ENCODE measurements around the gene CNDP2. TPM values are rescaled to one million over a fixed set of nuclear protein-coding genes. Genes with fewer than 3 reads are reported as not detected.
"Not testable (repeated sequence)": the region's sequence is repeated elsewhere in the genome, so short reads cannot be mapped to it uniquely, and the experiment has no call there.

CNDP2 gene
- total and polyA plus RNA-seq, 4 donors: 26.7 to 99.2 (median 74.2) TPM

GRCh38 chr18:74500372-74500771 lies 4.2 kb downstream of the CNDP2 start:
- H3K27ac ChIP-seq (ENCODE audit: low read depth in 1 of 2, low read length in 2 of 2): no peak overlapping the region
- H3K4me1 ChIP-seq (ENCODE audit: control insufficient read depth in 1 of 2, insufficient read depth in 2 of 2, low read length in 2 of 2): no peaks in the 10 kb centered on the region
- no peaks in the 10 kb centered on the region for H3K27me3 ChIP-seq (ENCODE audit: control insufficient read depth in 1 of 2, insufficient read depth in 2 of 2, low read length in 1 of 2)
- WGBS, 2 donors: 87 to 90% methylated on average over 5 to 6 of the region's 6 CpGs
- DNase-seq (no peak), ATAC-seq (ENCODE audit: low FRiP score) (no peak)
- intact Hi-C loops (cut with DNase I): no loop called here
- H3K36me3 ChIP-seq (ENCODE audit: control insufficient read depth in 1 of 2, insufficient read depth in 2 of 2, low read length in 1 of 2): peaks cover 0 to 2% of the 10 kb centered on the region in 2 donors
- no peak overlapping the region for H3K4me3 ChIP-seq (ENCODE audit: low read length in 2 of 2)
- no peaks in the 10 kb centered on the region for H3K9me3 ChIP-seq (ENCODE audit: control insufficient read depth, low read length)

- 87 to 90% methylated on average over 8 of the region's 8 CpGs for WGBS, 2 donors
- ATAC-seq (ENCODE audit: low FRiP score); H3K36me3 ChIP-seq (ENCODE audit: control insufficient read depth in 1 of 2, insufficient read depth in 2 of 2, low read length in 1 of 2); H3K9me3 ChIP-seq (ENCODE audit: control insufficient read depth, low read length); DNase-seq; H3K27ac ChIP-seq (ENCODE audit: low read depth in 1 of 2, low read length in 2 of 2); H3K4me1 ChIP-seq (ENCODE audit: control insufficient read depth in 1 of 2, insufficient read depth in 2 of 2, low read length in 2 of 2); H3K27me3 ChIP-seq (ENCODE audit: control insufficient read depth in 1 of 2, insufficient read depth in 2 of 2, low read length in 1 of 2); intact Hi-C loops (cut with DNase I); H3K4me3 ChIP-seq (ENCODE audit: low read length in 2 of 2): not testable (repeated sequence)
Observed at GRCh38 chr18:74500774-74501173, 4.6 kb downstream of the CNDP2 start.

- Histone ChIP-seq H3K9me3 (ENCODE audit: control insufficient read depth, low read length) (no peaks in the 10 kb centered on the region), H3K27me3 (ENCODE audit: control insufficient read depth in 1 of 2, insufficient read depth in 2 of 2, low read length in 1 of 2) (no peaks in the 10 kb centered on the region), H3K4me1 (ENCODE audit: control insufficient read depth in 1 of 2, insufficient read depth in 2 of 2, low read length in 2 of 2) (no peaks in the 10 kb centered on the region), H3K27ac (ENCODE audit: low read depth in 1 of 2, low read length in 2 of 2) (no peak overlapping the region), H3K4me3 (ENCODE audit: low read length in 2 of 2) (no peak overlapping the region), H3K36me3 (ENCODE audit: control insufficient read depth in 1 of 2, insufficient read depth in 2 of 2, low read length in 1 of 2) (peaks cover 0 to 2% of the 10 kb centered on the region in 2 donors)
- intact Hi-C loops (cut with DNase I): no loop called here
- DNase-seq (no peak), ATAC-seq (ENCODE audit: low FRiP score) (no peak)
- 80 to 85% methylated on average over 4 of the region's 4 CpGs for WGBS, 2 donors
Observed at GRCh38 chr18:74501386-74501785, 5.2 kb downstream of the CNDP2 start.

GRCh38 chr18:74503137-74503536 lies 7.0 kb downstream of the CNDP2 start:
- Histone ChIP-seq H3K4me1 (ENCODE audit: control insufficient read depth in 1 of 2, insufficient read depth in 2 of 2, low read length in 2 of 2) (no peaks in the 10 kb centered on the region), H3K36me3 (ENCODE audit: control insufficient read depth in 1 of 2, insufficient read depth in 2 of 2, low read length in 1 of 2) (peaks cover 0 to 2% of the 10 kb centered on the region in 2 donors), H3K27me3 (ENCODE audit: control insufficient read depth in 1 of 2, insufficient read depth in 2 of 2, low read length in 1 of 2) (no peaks in the 10 kb centered on the region), H3K27ac (ENCODE audit: low read depth in 1 of 2, low read length in 2 of 2) (no peak overlapping the region), H3K4me3 (ENCODE audit: low read length in 2 of 2) (no peak overlapping the region), H3K9me3 (ENCODE audit: control insufficient read depth, low read length) (no peaks in the 10 kb centered on the region)
- WGBS, 2 donors: 95 to 97% methylated on average over 4 of the region's 4 CpGs
- DNase-seq: no peak
- intact Hi-C loops (cut with DNase I): no loop called here
- no peak for ATAC-seq (ENCODE audit: low FRiP score)

GRCh38 chr18:74505776-74506175 lies 9.6 kb downstream of the CNDP2 start:
- peaks cover 0 to 2% of the 10 kb centered on the region in 2 donors for H3K36me3 ChIP-seq (ENCODE audit: control insufficient read depth in 1 of 2, insufficient read depth in 2 of 2, low read length in 1 of 2)
- intact Hi-C loops (cut with DNase I): no loop called here
- WGBS, 2 donors: 95 to 96% methylated on average over 16 of the region's 16 CpGs
- DNase-seq: no peak
- H3K9me3 ChIP-seq (ENCODE audit: control insufficient read depth, low read length): no peaks in the 10 kb centered on the region
- H3K4me1 ChIP-seq (ENCODE audit: control insufficient read depth in 1 of 2, insufficient read depth in 2 of 2, low read length in 2 of 2): no peaks in the 10 kb centered on the region
- ATAC-seq (ENCODE audit: low FRiP score): no peak
- H3K27me3 ChIP-seq (ENCODE audit: control insufficient read depth in 1 of 2, insufficient read depth in 2 of 2, low read length in 1 of 2): no peaks in the 10 kb centered on the region
- H3K27ac ChIP-seq (ENCODE audit: low read depth in 1 of 2, low read length in 2 of 2): no peak overlapping the region
- no peak overlapping the region for H3K4me3 ChIP-seq (ENCODE audit: low read length in 2 of 2)

- DNase-seq (no peak), ATAC-seq (ENCODE audit: low FRiP score) (no peak)
- Histone ChIP-seq H3K4me3 (ENCODE audit: low read length in 2 of 2) (no peak overlapping the region), H3K4me1 (ENCODE audit: control insufficient read depth in 1 of 2, insufficient read depth in 2 of 2, low read length in 2 of 2) (no peaks in the 10 kb centered on the region), H3K36me3 (ENCODE audit: control insufficient read depth in 1 of 2, insufficient read depth in 2 of 2, low read length in 1 of 2) (no peaks in the 10 kb centered on the region), H3K27ac (ENCODE audit: low read depth in 1 of 2, low read length in 2 of 2) (no peak overlapping the region), H3K9me3 (ENCODE audit: control insufficient read depth, low read length) (no peaks in the 10 kb centered on the region), H3K27me3 (ENCODE audit: control insufficient read depth in 1 of 2, insufficient read depth in 2 of 2, low read length in 1 of 2) (no peaks in the 10 kb centered on the region)
- WGBS, 2 donors: 71 to 75% methylated on average over 11 of the region's 11 CpGs
- intact Hi-C loops (cut with DNase I): no loop called here
Observed at GRCh38 chr18:74506448-74507084, 10.4 kb downstream of the CNDP2 start.

GRCh38 chr18:74507097-74507881 lies 11.1 kb downstream of the CNDP2 start:
- Histone ChIP-seq H3K27me3 (ENCODE audit: control insufficient read depth in 1 of 2, insufficient read depth in 2 of 2, low read length in 1 of 2) (no peaks in the 10 kb centered on the region), H3K4me1 (ENCODE audit: control insufficient read depth in 1 of 2, insufficient read depth in 2 of 2, low read length in 2 of 2) (no peaks in the 10 kb centered on the region), H3K9me3 (ENCODE audit: control insufficient read depth, low read length) (no peaks in the 10 kb centered on the region), H3K36me3 (ENCODE audit: control insufficient read depth in 1 of 2, insufficient read depth in 2 of 2, low read length in 1 of 2) (peaks cover 0 to 3% of the 10 kb centered on the region in 2 donors), H3K4me3 (ENCODE audit: low read length in 2 of 2) (no peak overlapping the region), H3K27ac (ENCODE audit: low read depth in 1 of 2, low read length in 2 of 2) (no peak overlapping the region)
- ATAC-seq (ENCODE audit: low FRiP score): no peak
- intact Hi-C loops (cut with DNase I): no loop called here
- DNase-seq: no peak
- 84 to 85% methylated on average over 23 of the region's 23 CpGs for WGBS, 2 donors

GRCh38 chr18:74507927-74508326 lies 11.8 kb downstream of the CNDP2 start:
- Histone ChIP-seq H3K4me1 (ENCODE audit: control insufficient read depth in 1 of 2, insufficient read depth in 2 of 2, low read length in 2 of 2) (no peaks in the 10 kb centered on the region), H3K27ac (ENCODE audit: low read depth in 1 of 2, low read length in 2 of 2) (no peak overlapping the region), H3K27me3 (ENCODE audit: control insufficient read depth in 1 of 2, insufficient read depth in 2 of 2, low read length in 1 of 2) (no peaks in the 10 kb centered on the region), H3K9me3 (ENCODE audit: control insufficient read depth, low read length) (no peaks in the 10 kb centered on the region), H3K4me3 (ENCODE audit: low read length in 2 of 2) (no peak overlapping the region), H3K36me3 (ENCODE audit: control insufficient read depth in 1 of 2, insufficient read depth in 2 of 2, low read length in 1 of 2) (peaks cover 0 to 4% of the 10 kb centered on the region in 2 donors)
- intact Hi-C loops (cut with DNase I): no loop called here
- 90 to 91% methylated on average over 14 of the region's 14 CpGs for WGBS, 2 donors
- no peak for ATAC-seq (ENCODE audit: low FRiP score)
- no peak for DNase-seq

- no peak for DNase-seq
- no peaks in the 10 kb centered on the region for H3K27me3 ChIP-seq (ENCODE audit: control insufficient read depth in 1 of 2, insufficient read depth in 2 of 2, low read length in 1 of 2)
- no peaks in the 10 kb centered on the region for H3K9me3 ChIP-seq (ENCODE audit: control insufficient read depth, low read length)
- WGBS, 2 donors: 72 to 81% methylated on average over 9 of the region's 9 CpGs
- intact Hi-C loops (cut with DNase I): no loop called here
- no peak for ATAC-seq (ENCODE audit: low FRiP score)
- no peak overlapping the region for H3K4me3 ChIP-seq (ENCODE audit: low read length in 2 of 2)
- no peaks in the 10 kb centered on the region for H3K4me1 ChIP-seq (ENCODE audit: control insufficient read depth in 1 of 2, insufficient read depth in 2 of 2, low read length in 2 of 2)
- H3K27ac ChIP-seq (ENCODE audit: low read depth in 1 of 2, low read length in 2 of 2): no peak overlapping the region
- H3K36me3 ChIP-seq (ENCODE audit: control insufficient read depth in 1 of 2, insufficient read depth in 2 of 2, low read length in 1 of 2): peaks cover 0 to 5% of the 10 kb centered on the region in 2 donors
Observed at GRCh38 chr18:74508366-74508765, 12.2 kb downstream of the CNDP2 start.
